ENCODE measurements around the gene MRPL11. TPM values are rescaled to one million over a fixed set of nuclear protein-coding genes. Genes with fewer than 3 reads are reported as not detected.

MRPL11 gene
- total RNA-seq, result 84.3 TPM
- polyA plus RNA-seq, result 45.3 TPM
- long read RNA-seq, donor 1, partial matches to known transcripts, result 0 of 4 reads
- long read RNA-seq, donor 1, other reads (novel, unspliced or antisense), result 0 of 4 reads
- long read RNA-seq, donor 2, result 0 reads
- long read RNA-seq, donor 3, transcript MRPL11-203 (5 exons, 1,527 nt), result minor isoform, 9 of 95 reads
- long read RNA-seq, donor 3, transcript MRPL11-201 (5 exons, 1,605 nt), result major isoform, 63 of 95 reads
- long read RNA-seq, donor 3, partial matches to known transcripts, result 22 of 95 reads
- long read RNA-seq, donor 3, other reads (novel, unspliced or antisense), result 0 of 95 reads
- long read RNA-seq, donor 4, transcript MRPL11-201 (5 exons, 1,605 nt), result major isoform, 16 of 22 reads
- long read RNA-seq, donor 4, transcript MRPL11-203 (5 exons, 1,527 nt), result minor isoform, 6 of 22 reads
- long read RNA-seq, donor 4, partial matches to known transcripts, result 0 of 22 reads
- long read RNA-seq, donor 4, other reads (novel, unspliced or antisense), result 0 of 22 reads
- long read RNA-seq, donor 5, transcript MRPL11-203 (5 exons, 1,527 nt), result minor isoform, 21 of 97 reads
- long read RNA-seq, donor 5, transcript MRPL11-201 (5 exons, 1,605 nt), result major isoform, 60 of 97 reads
- long read RNA-seq, donor 5, partial matches to known transcripts, result 10 of 97 reads
- long read RNA-seq, donor 5, other reads (novel, unspliced or antisense), result 5 of 97 reads
- long read RNA-seq, donor 6, transcript MRPL11-203 (5 exons, 1,527 nt), result minor isoform, 9 of 27 reads
- long read RNA-seq, donor 6, transcript MRPL11-201 (5 exons, 1,605 nt), result major isoform, 18 of 27 reads
- long read RNA-seq, donor 6, partial matches to known transcripts, result 0 of 27 reads
- long read RNA-seq, donor 6, other reads (novel, unspliced or antisense), result 0 of 27 reads
- long read RNA-seq, donor 7, transcript MRPL11-203 (5 exons, 1,527 nt), result minor isoform, 12 of 42 reads
- long read RNA-seq, donor 7, transcript MRPL11-201 (5 exons, 1,605 nt), result major isoform, 23 of 42 reads
- long read RNA-seq, donor 7, partial matches to known transcripts, result 7 of 42 reads
- long read RNA-seq, donor 7, other reads (novel, unspliced or antisense), result 0 of 42 reads
- long read RNA-seq, donor 8, transcript MRPL11-201 (5 exons, 1,605 nt), result major isoform, 18 of 19 reads
- long read RNA-seq, donor 8, partial matches to known transcripts, result 0 of 19 reads
- long read RNA-seq, donor 8, other reads (novel, unspliced or antisense), result 0 of 19 reads
- long read RNA-seq, donor 9, transcript MRPL11-201 (5 exons, 1,605 nt), result major isoform, 16 of 24 reads
- long read RNA-seq, donor 9, partial matches to known transcripts, result 6 of 24 reads
- long read RNA-seq, donor 9, other reads (novel, unspliced or antisense), result 0 of 24 reads
- long read RNA-seq, donor 10, transcript MRPL11-201 (5 exons, 1,605 nt), result major isoform, 28 of 29 reads
- long read RNA-seq, donor 10, partial matches to known transcripts, result 0 of 29 reads
- long read RNA-seq, donor 10, other reads (novel, unspliced or antisense), result 0 of 29 reads

GRCh38 chr11:66438504-66439466 lies at the start of gene MRPL11:
TSS of gene MRPL11 (minus strand) at chr11:66438848. CDS start at chr11:66438754, 94 bp downstream.
- H3K9me3 ChIP-seq (ENCODE audit: control insufficient read depth in 2 of 2, insufficient read depth in 1 of 2, low read length in 1 of 2), result peaks cover 0 to 11% of the 10 kb centered on the region in 2 donors
- H3K27ac ChIP-seq (ENCODE audit: low read depth in 1 of 2, low read length in 1 of 2), result peak within 1 kb of the TSS; percentile 83
- peaks cover 7% of the 10 kb centered on the region in 2 donors for H3K4me1 ChIP-seq (ENCODE audit: control insufficient read depth in 2 of 2, insufficient read depth in 2 of 2, low read length in 2 of 2)
- peak within 1 kb of the TSS; percentile 68 to 71 for H3K4me3 ChIP-seq (ENCODE audit: low read length in 2 of 2)
- peak; percentile 86 to 98 (median 96) for DNase-seq (ENCODE audit: low read depth in 6 of 9, low spot score in 9 of 9)
- H3K36me3 ChIP-seq (ENCODE audit: control insufficient read depth in 2 of 2, insufficient read depth in 2 of 2, low read length in 1 of 2), result peaks cover 6 to 15% of the 10 kb centered on the region in 2 donors
- no peaks in the 10 kb centered on the region for H3K27me3 ChIP-seq (ENCODE audit: control insufficient read depth in 2 of 2, insufficient read depth in 1 of 2, low read length in 1 of 2)
- 8% methylated on average over 45 of the region's 45 CpGs for WGBS

GRCh38 chr11:66484806-66485380 lies 46.2 kb upstream of the MRPL11 start:
- WGBS, result 97% methylated on average over 7 of the region's 7 CpGs
- Histone ChIP-seq H3K27ac (ENCODE audit: low read depth in 1 of 2, low read length in 1 of 2) (no peak overlapping the region), H3K4me1 (ENCODE audit: control insufficient read depth in 2 of 2, insufficient read depth in 2 of 2, low read length in 2 of 2) (peaks cover 5 to 8% of the 10 kb centered on the region in 2 donors), H3K9me3 (ENCODE audit: control insufficient read depth in 2 of 2, insufficient read depth in 1 of 2, low read length in 1 of 2) (no peaks in the 10 kb centered on the region), H3K4me3 (ENCODE audit: low read length in 2 of 2) (no peak overlapping the region), H3K27me3 (ENCODE audit: control insufficient read depth in 2 of 2, insufficient read depth in 1 of 2, low read length in 1 of 2) (no peaks in the 10 kb centered on the region), H3K36me3 (ENCODE audit: control insufficient read depth in 2 of 2, insufficient read depth in 2 of 2, low read length in 1 of 2) (peaks cover 17 to 49% of the 10 kb centered on the region in 2 donors)
- no peak for DNase-seq (ENCODE audit: low read depth in 6 of 9, low spot score in 9 of 9)

GRCh38 chr11:66480117-66480938 lies 41.7 kb upstream of the MRPL11 start, which contains the start of gene DPP3:
TSS of gene DPP3 (plus strand) at chr11:66480434. CDS start at chr11:66482201, 1,767 bp downstream.
- peak within 1 kb of the TSS; percentile 60 to 86 for H3K4me3 ChIP-seq (ENCODE audit: low read length in 2 of 2)
- peak; percentile 84 to 97 (median 92) for DNase-seq (ENCODE audit: low read depth in 6 of 9, low spot score in 9 of 9)
- H3K27ac ChIP-seq (ENCODE audit: low read depth in 1 of 2, low read length in 1 of 2), result peak within 1 kb of the TSS; percentile 77 to 81
- WGBS, result under 1% methylated on average over 62 of the region's 62 CpGs
- H3K27me3 ChIP-seq (ENCODE audit: control insufficient read depth in 2 of 2, insufficient read depth in 1 of 2, low read length in 1 of 2), result no peaks in the 10 kb centered on the region
- H3K36me3 ChIP-seq (ENCODE audit: control insufficient read depth in 2 of 2, insufficient read depth in 2 of 2, low read length in 1 of 2), result peaks cover 0 to 17% of the 10 kb centered on the region in 2 donors
- H3K4me1 ChIP-seq (ENCODE audit: control insufficient read depth in 2 of 2, insufficient read depth in 2 of 2, low read length in 2 of 2), result peaks cover 10 to 19% of the 10 kb centered on the region in 2 donors
- H3K9me3 ChIP-seq (ENCODE audit: control insufficient read depth in 2 of 2, insufficient read depth in 1 of 2, low read length in 1 of 2), result no peaks in the 10 kb centered on the region

DNA sequence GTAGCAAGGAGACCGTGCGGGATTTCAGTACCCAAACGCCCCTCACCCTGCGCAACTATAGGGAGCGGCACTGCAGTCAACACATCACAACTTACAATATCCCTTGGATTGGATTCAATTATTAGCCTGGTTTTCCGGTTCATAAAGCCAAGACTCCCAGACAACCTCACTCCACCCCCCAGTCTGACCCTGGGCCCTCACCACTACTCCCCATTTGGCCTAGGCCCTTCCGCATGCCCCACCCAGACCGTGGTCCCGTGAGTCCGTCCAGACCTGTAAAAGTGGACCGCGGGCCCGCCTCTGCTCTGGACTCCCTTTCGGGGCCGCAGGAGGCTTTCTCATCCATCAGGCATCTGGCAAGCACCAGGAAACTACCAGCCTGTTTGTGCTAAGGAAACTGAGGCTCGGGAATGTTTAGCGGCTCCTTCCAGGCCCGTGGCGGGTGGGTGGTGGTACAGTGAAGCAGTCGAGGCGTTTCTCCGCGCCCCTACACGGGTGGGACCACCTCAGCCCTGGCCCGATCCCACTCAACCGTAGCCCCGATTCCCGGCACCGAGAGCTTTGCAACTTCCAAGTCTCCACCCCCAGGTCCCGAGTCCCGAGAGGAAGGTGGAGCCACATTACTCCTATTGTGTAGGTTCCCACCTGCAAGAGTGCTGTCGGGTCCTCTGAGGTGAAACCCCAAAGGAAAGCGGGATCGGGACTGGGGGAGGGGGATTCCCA lies 40.9 kb upstream of the MRPL11 start:
- Histone ChIP-seq H3K4me1 (ENCODE audit: control insufficient read depth in 2 of 2, insufficient read depth in 2 of 2, low read length in 2 of 2) (peaks cover 10 to 19% of the 10 kb centered on the region in 2 donors), H3K36me3 (ENCODE audit: control insufficient read depth in 2 of 2, insufficient read depth in 2 of 2, low read length in 1 of 2) (peaks cover 0 to 14% of the 10 kb centered on the region in 2 donors), H3K4me3 (ENCODE audit: low read length in 2 of 2) (peak overlapping the region; percentile 60 to 86), H3K27ac (ENCODE audit: low read depth in 1 of 2, low read length in 1 of 2) (peak overlapping the region; percentile 77 to 81), H3K9me3 (ENCODE audit: control insufficient read depth in 2 of 2, insufficient read depth in 1 of 2, low read length in 1 of 2) (no peaks in the 10 kb centered on the region), H3K27me3 (ENCODE audit: control insufficient read depth in 2 of 2, insufficient read depth in 1 of 2, low read length in 1 of 2) (no peaks in the 10 kb centered on the region)
- DNase-seq (ENCODE audit: low read depth in 6 of 9, low spot score in 9 of 9), result peak in 1 of 9 donors; percentile 10
- WGBS, result 5% methylated on average over 34 of the region's 34 CpGs

- peaks cover 10 to 19% of the 10 kb centered on the region in 2 donors for H3K4me1 ChIP-seq (ENCODE audit: control insufficient read depth in 2 of 2, insufficient read depth in 2 of 2, low read length in 2 of 2)
- no peaks in the 10 kb centered on the region for H3K27me3 ChIP-seq (ENCODE audit: control insufficient read depth in 2 of 2, insufficient read depth in 1 of 2, low read length in 1 of 2)
- DNase-seq (ENCODE audit: low read depth in 6 of 9, low spot score in 9 of 9), result peak in 5 of 9 donors; percentile 38 to 63 (median 40)
- WGBS, result 63% methylated on average over 8 of the region's 8 CpGs
- no peaks in the 10 kb centered on the region for H3K9me3 ChIP-seq (ENCODE audit: control insufficient read depth in 2 of 2, insufficient read depth in 1 of 2, low read length in 1 of 2)
- H3K27ac ChIP-seq (ENCODE audit: low read depth in 1 of 2, low read length in 1 of 2), result no peak overlapping the region
- peaks cover 0 to 14% of the 10 kb centered on the region in 2 donors for H3K36me3 ChIP-seq (ENCODE audit: control insufficient read depth in 2 of 2, insufficient read depth in 2 of 2, low read length in 1 of 2)
- H3K4me3 ChIP-seq (ENCODE audit: low read length in 2 of 2), result peak overlapping the region; percentile 60 to 86
Measured at GRCh38 chr11:66478729-66479393, 40.2 kb upstream of the MRPL11 start.

GRCh38 chr11:66477263-66478201 lies 38.9 kb upstream of the MRPL11 start:
- H3K27ac ChIP-seq (ENCODE audit: low read depth in 1 of 2, low read length in 1 of 2), result no peak overlapping the region
- 96% methylated on average over 11 of the region's 11 CpGs for WGBS

More at GRCh38 chr11:66477263-66478201, 38.9 kb upstream of the MRPL11 start:
- Histone ChIP-seq H3K36me3 (ENCODE audit: control insufficient read depth in 2 of 2, insufficient read depth in 2 of 2, low read length in 1 of 2) (peaks cover 0 to 5% of the 10 kb centered on the region in 2 donors), H3K9me3 (ENCODE audit: control insufficient read depth in 2 of 2, insufficient read depth in 1 of 2, low read length in 1 of 2) (no peaks in the 10 kb centered on the region), H3K27me3 (ENCODE audit: control insufficient read depth in 2 of 2, insufficient read depth in 1 of 2, low read length in 1 of 2) (no peaks in the 10 kb centered on the region), H3K4me1 (ENCODE audit: control insufficient read depth in 2 of 2, insufficient read depth in 2 of 2, low read length in 2 of 2) (peaks cover 10 to 19% of the 10 kb centered on the region in 2 donors), H3K4me3 (ENCODE audit: low read length in 2 of 2) (no peak overlapping the region)
- no peak for DNase-seq (ENCODE audit: low read depth in 6 of 9, low spot score in 9 of 9)
